GM12878 (cell line): ENCODE data around the gene ADAMTSL1.

ENCODE experiments used
- EP300 ChIP-seq, 2 experiments: fragments of 150-350 bp in 1 of 2; IDR thresholded peaks; 2 replicates each; pipeline ENCODE4 v1.6.1; 2011 to 2012; ENCODE audit warnings: low read depth in 2 of 2, low read length in 2 of 2, borderline replicate concordance in 1 of 2, improper control_type of control experiment in 1 of 2, inconsistent platforms in 1 of 2; ENCODE audit not compliant: control insufficient read depth in 1 of 2
- EZH2 ChIP-seq: IDR thresholded peaks from 2 replicates; pipeline ENCODE4 v1.6.1; 2012; ENCODE audit warnings: low read depth, mild to moderate bottlenecking, control low read depth, inconsistent platforms, low read length, borderline replicate concordance; ENCODE audit not compliant: control insufficient read depth
- FOXM1 ChIP-seq: IDR thresholded peaks from 2 replicates; pipeline ENCODE4 v1.6.1; 2012; ENCODE audit warnings: low read depth, mild to moderate bottlenecking, inconsistent platforms, low read length, moderate library complexity
- GABPA ChIP-seq: IDR thresholded peaks from 2 replicates; pipeline ENCODE4 v1.6.1; 2014; ENCODE audit warnings: antibody characterized with exemption, low read depth, mild to moderate bottlenecking, inconsistent platforms
- JUNB ChIP-seq: IDR thresholded peaks from 2 replicates; pipeline ENCODE4 v1.6.1; 2016; ENCODE audit warnings: antibody characterized with exemption, mild to moderate bottlenecking
- POLR2A ChIP-seq: IDR thresholded peaks from 2 replicates; pipeline ENCODE4 v1.6.1; 2011; ENCODE audit warnings: low read depth, mild to moderate bottlenecking, low read length
- POLR2AphosphoS2 ChIP-seq: IDR thresholded peaks from 2 replicates; pipeline ENCODE4 v1.6.1; 2011; ENCODE audit warnings: low read depth, mild to moderate bottlenecking, low read length, improper control_type of control experiment, moderate library complexity
- POLR2AphosphoS5 ChIP-seq: IDR thresholded peaks from 2 replicates; pipeline ENCODE4 v1.6.1; 2011; ENCODE audit warnings: mild to moderate bottlenecking, low read length, inconsistent platforms
- RAD21 ChIP-seq: IDR thresholded peaks from 2 replicates; pipeline ENCODE4 v1.6.1; 2011; ENCODE audit warnings: mild to moderate bottlenecking, low read depth, low read length, moderate library complexity; ENCODE audit not compliant: insufficient read depth
- ZNF217 ChIP-seq: fragments of 450-650 bp; IDR thresholded peaks from 2 replicates; pipeline ENCODE4 v1.6.1; 2017; ENCODE audit warnings: antibody characterized with exemption, mild to moderate bottlenecking
- TF ChIP-seq, protein P1 (sequence below), 3 experiments: IDR thresholded peaks in 2 of 3; conservative IDR thresholded peaks in 1 of 3; 2 replicates each; pipeline ENCODE4 v1.5.1; 2011; ENCODE audit warnings: low read depth in 3 of 3, low read length in 3 of 3, mild to moderate bottlenecking in 3 of 3, control low read depth in 2 of 3, moderate library complexity in 2 of 3, inconsistent platforms in 1 of 3, mixed read lengths in 1 of 3; ENCODE audit not compliant: control insufficient read depth in 2 of 3, insufficient read depth in 1 of 3; ENCODE audit errors: extremely low read depth in 1 of 3
- TF ChIP-seq, protein P2 (sequence below): IDR thresholded peaks from 2 replicates; pipeline ENCODE4 v1.6.1; 2012; ENCODE audit warnings: mild to moderate bottlenecking, low read depth, low read length
- TF ChIP-seq, protein P3 (sequence below): IDR thresholded peaks from 2 replicates; pipeline ENCODE4 v1.6.1; 2012; ENCODE audit warnings: low read depth, low read length, improper control_type of control experiment
- TF ChIP-seq, protein P4 (sequence below): fragments of 450-650 bp; IDR thresholded peaks from 2 replicates; pipeline ENCODE4 v1.6.1; 2014; ENCODE audit warnings: mild to moderate bottlenecking

DNA sequence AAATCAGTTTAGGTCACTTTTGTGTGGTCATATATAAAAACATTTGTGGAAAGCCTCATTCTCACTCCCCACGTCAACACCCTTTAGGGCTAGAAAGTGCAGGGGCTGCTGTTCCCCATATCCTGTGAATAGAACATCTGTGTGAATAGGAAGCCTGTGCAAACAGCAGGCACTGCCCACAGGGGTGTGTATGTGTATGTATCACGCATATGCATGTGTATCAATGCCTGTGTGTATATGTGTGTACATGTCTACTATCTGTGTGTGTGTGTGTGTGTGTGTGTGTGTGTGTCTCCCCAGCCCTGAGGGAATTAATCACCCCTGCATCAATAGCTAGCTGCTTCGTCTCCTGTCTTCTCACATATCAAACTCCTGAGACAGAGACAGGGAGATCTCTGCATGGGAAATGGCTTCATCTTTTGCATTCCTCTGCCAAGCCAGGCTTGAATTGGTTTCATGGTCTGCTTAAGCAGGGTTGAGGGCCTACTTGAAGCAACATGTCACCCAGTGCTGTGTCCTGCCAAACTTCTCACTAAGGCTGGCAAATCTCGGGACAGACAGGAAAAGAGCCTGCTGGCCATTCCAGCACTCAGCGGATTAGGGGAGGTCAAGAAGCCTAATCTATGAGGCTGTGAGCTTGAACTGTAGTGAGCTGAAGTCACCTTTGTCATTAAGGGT lies 265.8 kb downstream of the ADAMTSL1 start:
- TF ChIP-seq, protein P1, sequence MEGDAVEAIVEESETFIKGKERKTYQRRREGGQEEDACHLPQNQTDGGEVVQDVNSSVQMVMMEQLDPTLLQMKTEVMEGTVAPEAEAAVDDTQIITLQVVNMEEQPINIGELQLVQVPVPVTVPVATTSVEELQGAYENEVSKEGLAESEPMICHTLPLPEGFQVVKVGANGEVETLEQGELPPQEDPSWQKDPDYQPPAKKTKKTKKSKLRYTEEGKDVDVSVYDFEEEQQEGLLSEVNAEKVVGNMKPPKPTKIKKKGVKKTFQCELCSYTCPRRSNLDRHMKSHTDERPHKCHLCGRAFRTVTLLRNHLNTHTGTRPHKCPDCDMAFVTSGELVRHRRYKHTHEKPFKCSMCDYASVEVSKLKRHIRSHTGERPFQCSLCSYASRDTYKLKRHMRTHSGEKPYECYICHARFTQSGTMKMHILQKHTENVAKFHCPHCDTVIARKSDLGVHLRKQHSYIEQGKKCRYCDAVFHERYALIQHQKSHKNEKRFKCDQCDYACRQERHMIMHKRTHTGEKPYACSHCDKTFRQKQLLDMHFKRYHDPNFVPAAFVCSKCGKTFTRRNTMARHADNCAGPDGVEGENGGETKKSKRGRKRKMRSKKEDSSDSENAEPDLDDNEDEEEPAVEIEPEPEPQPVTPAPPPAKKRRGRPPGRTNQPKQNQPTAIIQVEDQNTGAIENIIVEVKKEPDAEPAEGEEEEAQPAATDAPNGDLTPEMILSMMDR (IDR thresholded peaks at IDR 0.05 in 2 of 3, conservative IDR thresholded peaks at IDR 0.05 in 1 of 3; ENCODE audit: control insufficient read depth in 2 of 3, extremely low read depth in 1 of 3, insufficient read depth in 1 of 3, low read depth in 3 of 3, low read length in 3 of 3): no peak
- TF ChIP-seq, protein P2, sequence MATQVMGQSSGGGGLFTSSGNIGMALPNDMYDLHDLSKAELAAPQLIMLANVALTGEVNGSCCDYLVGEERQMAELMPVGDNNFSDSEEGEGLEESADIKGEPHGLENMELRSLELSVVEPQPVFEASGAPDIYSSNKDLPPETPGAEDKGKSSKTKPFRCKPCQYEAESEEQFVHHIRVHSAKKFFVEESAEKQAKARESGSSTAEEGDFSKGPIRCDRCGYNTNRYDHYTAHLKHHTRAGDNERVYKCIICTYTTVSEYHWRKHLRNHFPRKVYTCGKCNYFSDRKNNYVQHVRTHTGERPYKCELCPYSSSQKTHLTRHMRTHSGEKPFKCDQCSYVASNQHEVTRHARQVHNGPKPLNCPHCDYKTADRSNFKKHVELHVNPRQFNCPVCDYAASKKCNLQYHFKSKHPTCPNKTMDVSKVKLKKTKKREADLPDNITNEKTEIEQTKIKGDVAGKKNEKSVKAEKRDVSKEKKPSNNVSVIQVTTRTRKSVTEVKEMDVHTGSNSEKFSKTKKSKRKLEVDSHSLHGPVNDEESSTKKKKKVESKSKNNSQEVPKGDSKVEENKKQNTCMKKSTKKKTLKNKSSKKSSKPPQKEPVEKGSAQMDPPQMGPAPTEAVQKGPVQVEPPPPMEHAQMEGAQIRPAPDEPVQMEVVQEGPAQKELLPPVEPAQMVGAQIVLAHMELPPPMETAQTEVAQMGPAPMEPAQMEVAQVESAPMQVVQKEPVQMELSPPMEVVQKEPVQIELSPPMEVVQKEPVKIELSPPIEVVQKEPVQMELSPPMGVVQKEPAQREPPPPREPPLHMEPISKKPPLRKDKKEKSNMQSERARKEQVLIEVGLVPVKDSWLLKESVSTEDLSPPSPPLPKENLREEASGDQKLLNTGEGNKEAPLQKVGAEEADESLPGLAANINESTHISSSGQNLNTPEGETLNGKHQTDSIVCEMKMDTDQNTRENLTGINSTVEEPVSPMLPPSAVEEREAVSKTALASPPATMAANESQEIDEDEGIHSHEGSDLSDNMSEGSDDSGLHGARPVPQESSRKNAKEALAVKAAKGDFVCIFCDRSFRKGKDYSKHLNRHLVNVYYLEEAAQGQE: no peak
- TF ChIP-seq RAD21 (no peak), POLR2AphosphoS2 (no peak), EP300 (IDR thresholded peaks at IDR 0.05; ENCODE audit: borderline replicate concordance in 1 of 2, control insufficient read depth in 1 of 2, low read depth in 2 of 2, low read length in 2 of 2) (no peak), POLR2AphosphoS5 (no peak), FOXM1 (no peak), GABPA (no peak), EZH2 (no peak), POLR2A (no peak), JUNB (no peak), ZNF217 (no peak)
- TF ChIP-seq, protein P3, sequence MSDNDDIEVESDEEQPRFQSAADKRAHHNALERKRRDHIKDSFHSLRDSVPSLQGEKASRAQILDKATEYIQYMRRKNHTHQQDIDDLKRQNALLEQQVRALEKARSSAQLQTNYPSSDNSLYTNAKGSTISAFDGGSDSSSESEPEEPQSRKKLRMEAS: no peak
- TF ChIP-seq, protein P4, sequence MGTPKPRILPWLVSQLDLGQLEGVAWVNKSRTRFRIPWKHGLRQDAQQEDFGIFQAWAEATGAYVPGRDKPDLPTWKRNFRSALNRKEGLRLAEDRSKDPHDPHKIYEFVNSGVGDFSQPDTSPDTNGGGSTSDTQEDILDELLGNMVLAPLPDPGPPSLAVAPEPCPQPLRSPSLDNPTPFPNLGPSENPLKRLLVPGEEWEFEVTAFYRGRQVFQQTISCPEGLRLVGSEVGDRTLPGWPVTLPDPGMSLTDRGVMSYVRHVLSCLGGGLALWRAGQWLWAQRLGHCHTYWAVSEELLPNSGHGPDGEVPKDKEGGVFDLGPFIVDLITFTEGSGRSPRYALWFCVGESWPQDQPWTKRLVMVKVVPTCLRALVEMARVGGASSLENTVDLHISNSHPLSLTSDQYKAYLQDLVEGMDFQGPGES: no peak
